ENCODE measurements around the gene MYO3B. TPM values are rescaled to one million over a fixed set of nuclear protein-coding genes. Genes with fewer than 3 reads are reported as not detected.

MYO3B gene
- total and polyA plus RNA-seq, 2 of the 8 experiments (the other 6 are each of a cell fraction or from before 2014, with no cell fraction given): 0.17 to 0.19 TPM

- TF ChIP-seq, protein P1, sequence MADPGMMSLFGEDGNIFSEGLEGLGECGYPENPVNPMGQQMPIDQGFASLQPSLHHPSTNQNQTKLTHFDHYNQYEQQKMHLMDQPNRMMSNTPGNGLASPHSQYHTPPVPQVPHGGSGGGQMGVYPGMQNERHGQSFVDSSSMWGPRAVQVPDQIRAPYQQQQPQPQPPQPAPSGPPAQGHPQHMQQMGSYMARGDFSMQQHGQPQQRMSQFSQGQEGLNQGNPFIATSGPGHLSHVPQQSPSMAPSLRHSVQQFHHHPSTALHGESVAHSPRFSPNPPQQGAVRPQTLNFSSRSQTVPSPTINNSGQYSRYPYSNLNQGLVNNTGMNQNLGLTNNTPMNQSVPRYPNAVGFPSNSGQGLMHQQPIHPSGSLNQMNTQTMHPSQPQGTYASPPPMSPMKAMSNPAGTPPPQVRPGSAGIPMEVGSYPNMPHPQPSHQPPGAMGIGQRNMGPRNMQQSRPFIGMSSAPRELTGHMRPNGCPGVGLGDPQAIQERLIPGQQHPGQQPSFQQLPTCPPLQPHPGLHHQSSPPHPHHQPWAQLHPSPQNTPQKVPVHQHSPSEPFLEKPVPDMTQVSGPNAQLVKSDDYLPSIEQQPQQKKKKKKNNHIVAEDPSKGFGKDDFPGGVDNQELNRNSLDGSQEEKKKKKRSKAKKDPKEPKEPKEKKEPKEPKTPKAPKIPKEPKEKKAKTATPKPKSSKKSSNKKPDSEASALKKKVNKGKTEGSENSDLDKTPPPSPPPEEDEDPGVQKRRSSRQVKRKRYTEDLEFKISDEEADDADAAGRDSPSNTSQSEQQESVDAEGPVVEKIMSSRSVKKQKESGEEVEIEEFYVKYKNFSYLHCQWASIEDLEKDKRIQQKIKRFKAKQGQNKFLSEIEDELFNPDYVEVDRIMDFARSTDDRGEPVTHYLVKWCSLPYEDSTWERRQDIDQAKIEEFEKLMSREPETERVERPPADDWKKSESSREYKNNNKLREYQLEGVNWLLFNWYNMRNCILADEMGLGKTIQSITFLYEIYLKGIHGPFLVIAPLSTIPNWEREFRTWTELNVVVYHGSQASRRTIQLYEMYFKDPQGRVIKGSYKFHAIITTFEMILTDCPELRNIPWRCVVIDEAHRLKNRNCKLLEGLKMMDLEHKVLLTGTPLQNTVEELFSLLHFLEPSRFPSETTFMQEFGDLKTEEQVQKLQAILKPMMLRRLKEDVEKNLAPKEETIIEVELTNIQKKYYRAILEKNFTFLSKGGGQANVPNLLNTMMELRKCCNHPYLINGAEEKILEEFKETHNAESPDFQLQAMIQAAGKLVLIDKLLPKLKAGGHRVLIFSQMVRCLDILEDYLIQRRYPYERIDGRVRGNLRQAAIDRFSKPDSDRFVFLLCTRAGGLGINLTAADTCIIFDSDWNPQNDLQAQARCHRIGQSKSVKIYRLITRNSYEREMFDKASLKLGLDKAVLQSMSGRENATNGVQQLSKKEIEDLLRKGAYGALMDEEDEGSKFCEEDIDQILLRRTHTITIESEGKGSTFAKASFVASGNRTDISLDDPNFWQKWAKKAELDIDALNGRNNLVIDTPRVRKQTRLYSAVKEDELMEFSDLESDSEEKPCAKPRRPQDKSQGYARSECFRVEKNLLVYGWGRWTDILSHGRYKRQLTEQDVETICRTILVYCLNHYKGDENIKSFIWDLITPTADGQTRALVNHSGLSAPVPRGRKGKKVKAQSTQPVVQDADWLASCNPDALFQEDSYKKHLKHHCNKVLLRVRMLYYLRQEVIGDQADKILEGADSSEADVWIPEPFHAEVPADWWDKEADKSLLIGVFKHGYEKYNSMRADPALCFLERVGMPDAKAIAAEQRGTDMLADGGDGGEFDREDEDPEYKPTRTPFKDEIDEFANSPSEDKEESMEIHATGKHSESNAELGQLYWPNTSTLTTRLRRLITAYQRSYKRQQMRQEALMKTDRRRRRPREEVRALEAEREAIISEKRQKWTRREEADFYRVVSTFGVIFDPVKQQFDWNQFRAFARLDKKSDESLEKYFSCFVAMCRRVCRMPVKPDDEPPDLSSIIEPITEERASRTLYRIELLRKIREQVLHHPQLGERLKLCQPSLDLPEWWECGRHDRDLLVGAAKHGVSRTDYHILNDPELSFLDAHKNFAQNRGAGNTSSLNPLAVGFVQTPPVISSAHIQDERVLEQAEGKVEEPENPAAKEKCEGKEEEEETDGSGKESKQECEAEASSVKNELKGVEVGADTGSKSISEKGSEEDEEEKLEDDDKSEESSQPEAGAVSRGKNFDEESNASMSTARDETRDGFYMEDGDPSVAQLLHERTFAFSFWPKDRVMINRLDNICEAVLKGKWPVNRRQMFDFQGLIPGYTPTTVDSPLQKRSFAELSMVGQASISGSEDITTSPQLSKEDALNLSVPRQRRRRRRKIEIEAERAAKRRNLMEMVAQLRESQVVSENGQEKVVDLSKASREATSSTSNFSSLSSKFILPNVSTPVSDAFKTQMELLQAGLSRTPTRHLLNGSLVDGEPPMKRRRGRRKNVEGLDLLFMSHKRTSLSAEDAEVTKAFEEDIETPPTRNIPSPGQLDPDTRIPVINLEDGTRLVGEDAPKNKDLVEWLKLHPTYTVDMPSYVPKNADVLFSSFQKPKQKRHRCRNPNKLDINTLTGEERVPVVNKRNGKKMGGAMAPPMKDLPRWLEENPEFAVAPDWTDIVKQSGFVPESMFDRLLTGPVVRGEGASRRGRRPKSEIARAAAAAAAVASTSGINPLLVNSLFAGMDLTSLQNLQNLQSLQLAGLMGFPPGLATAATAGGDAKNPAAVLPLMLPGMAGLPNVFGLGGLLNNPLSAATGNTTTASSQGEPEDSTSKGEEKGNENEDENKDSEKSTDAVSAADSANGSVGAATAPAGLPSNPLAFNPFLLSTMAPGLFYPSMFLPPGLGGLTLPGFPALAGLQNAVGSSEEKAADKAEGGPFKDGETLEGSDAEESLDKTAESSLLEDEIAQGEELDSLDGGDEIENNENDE (IDR thresholded peaks at IDR 0.05; ENCODE audit: insufficient replicate concordance, low read length): no peak
Measured at GRCh38 chr2:170345607-170346006, 167.7 kb downstream of the MYO3B start (continued).
